GM23338 (cell line): ENCODE data around the gene TMEM53. TPM values are rescaled to one million over a fixed set of nuclear protein-coding genes. Genes with fewer than 3 reads are reported as not detected.

ENCODE experiments used
- ATAC-seq: fragments of 200-7000 bp; cut with Tn5 transposase; 3 replicates; pipeline ENCODE4 v1.9.1; 2020
- DNase-seq: peaks from one replicate; pipeline ENCODE4 v3.0.0-alpha.2; 2015; ENCODE audit warnings: low spot score
- H2AFZ ChIP-seq: fragments of 200-600 bp; sonication (generic); 2 replicates; pipeline ENCODE4 v1.8.0; 2016; ENCODE audit warnings: antibody characterized with exemption, mild to moderate bottlenecking, moderate library complexity
- H3F3A ChIP-seq: fragments of 200-600 bp; sonication (generic); replicated peaks from 2 replicates; pipeline ENCODE4 v1.8.0; 2017; ENCODE audit warnings: antibody characterized with exemption, mixed run types, low read depth
- H3K27ac ChIP-seq: fragments of 200-600 bp; sonication (generic); 2 replicates; pipeline ENCODE4 v1.6.1; 2016; ENCODE audit warnings: low read depth
- H3K27me3 ChIP-seq: fragments of 200-600 bp; sonication (generic); 2 replicates; pipeline ENCODE4 v1.8.0; 2016; ENCODE audit warnings: mild to moderate bottlenecking, mixed run types, moderate library complexity; ENCODE audit not compliant: insufficient read depth
- H3K36me3 ChIP-seq: fragments of 200-600 bp; sonication (generic); 2 replicates; pipeline ENCODE4 v1.8.0; 2016; ENCODE audit warnings: mild to moderate bottlenecking; ENCODE audit not compliant: insufficient read depth
- H3K4me1 ChIP-seq: fragments of 200-600 bp; sonication (generic); 2 replicates; pipeline ENCODE4 v1.8.0; 2016; ENCODE audit warnings: mild to moderate bottlenecking, moderate library complexity; ENCODE audit not compliant: insufficient read depth
- H3K4me2 ChIP-seq: fragments of 200-600 bp; sonication (generic); 2 replicates; pipeline ENCODE4 v1.7.1; 2017; ENCODE audit warnings: mixed run types
- H3K4me3 ChIP-seq: fragments of 200-600 bp; sonication (generic); 2 replicates; pipeline ENCODE4 v1.6.1; 2016; ENCODE audit warnings: mixed run types
- H3K79me2 ChIP-seq: fragments of 200-600 bp; sonication (generic); replicated peaks from 2 replicates; pipeline ENCODE4 v1.8.0; 2017; ENCODE audit warnings: mild to moderate bottlenecking; ENCODE audit not compliant: insufficient read depth
- H3K9me2 ChIP-seq: fragments of 200-600 bp; sonication (generic); 2 replicates; pipeline ENCODE4 v1.8.0; 2017; ENCODE audit not compliant: insufficient read depth
- H4K20me1 ChIP-seq: fragments of 200-600 bp; sonication (generic); replicated peaks from 2 replicates; pipeline ENCODE4 v1.8.0; 2017; ENCODE audit warnings: mild to moderate bottlenecking; ENCODE audit not compliant: insufficient read depth
- H3K27ac Mint-ChIP-seq: 2 replicates; pipeline ENCODE4 v1.8.0; 2020; ENCODE audit warnings: inconsistent platforms, mild to moderate bottlenecking, moderate library complexity, mixed read lengths
- H3K27me3 Mint-ChIP-seq: 3 replicates; pipeline ENCODE4 v1.8.0; 2022; ENCODE audit warnings: low read depth, mild to moderate bottlenecking, moderate library complexity, mixed read lengths, inconsistent platforms; ENCODE audit not compliant: insufficient read depth, poor library complexity
- H3K36me3 Mint-ChIP-seq: 3 replicates; pipeline ENCODE4 v1.8.0; 2021; ENCODE audit warnings: low read depth, mild to moderate bottlenecking, inconsistent platforms, moderate library complexity, mixed read lengths
- H3K4me1 Mint-ChIP-seq: 3 replicates; pipeline ENCODE4 v1.8.0; 2020; ENCODE audit warnings: mild to moderate bottlenecking, inconsistent platforms, mixed read lengths
- H3K4me3 Mint-ChIP-seq: 3 replicates; pipeline ENCODE4 v1.8.0; 2021; ENCODE audit warnings: moderate library complexity, mild to moderate bottlenecking, inconsistent platforms, mixed read lengths
- H3K9me3 Mint-ChIP-seq: 3 replicates; pipeline ENCODE4 v1.8.0; 2020; ENCODE audit warnings: moderate library complexity, mild to moderate bottlenecking, inconsistent platforms, mixed read lengths
- CREB1 ChIP-seq: fragments of 250-450 bp; sonication (Bioruptor Pico); IDR thresholded peaks from 2 replicates; pipeline ENCODE4 v1.5.0; 2020; ENCODE audit warnings: low read depth, mild to moderate bottlenecking, moderate library complexity
- JUNB ChIP-seq: IDR thresholded peaks from one replicate; pipeline ENCODE4 v1.6.1; 2016; ENCODE audit warnings: antibody characterized with exemption; ENCODE audit not compliant: unreplicated experiment
- NANOG ChIP-seq: IDR thresholded peaks from 2 replicates; pipeline ENCODE4 v1.6.1; 2016; ENCODE audit warnings: antibody characterized with exemption, borderline replicate concordance
- polyA plus RNA-seq: library from polyadenylated mRNA; unstranded; fragments of >200 nt; fragmentation: Nextera tagmentation; extraction: Ambion mirVana; gene quantifications from 2 replicates; pipeline ENCODE4 v1.2.1, GENCODE V29; 2016
- total RNA-seq: library from RNA; depleted of rRNA; stranded (reverse); fragments of >200 nt; shearing (Covaris generic); gene quantifications from 2 replicates; pipeline ENCODE4 v1.2.3, GENCODE V29; 2014
- TF ChIP-seq, protein P1 (sequence below), 2 experiments: fragments of 200-600 bp in 1 of 2; sonication (generic) in 1 of 2; conservative IDR thresholded peaks; 2 replicates each; pipeline versions ENCODE4 v1.5.1 to v1.6.1; 2016 to 2017; ENCODE audit warnings: antibody characterized with exemption in 2 of 2, low read depth in 2 of 2, mild to moderate bottlenecking in 2 of 2, moderate library complexity in 1 of 2

TMEM53 gene
- total and polyA plus RNA-seq, 2 experiments from 2014 or later, result 15.4 to 20.8 TPM

DNA sequence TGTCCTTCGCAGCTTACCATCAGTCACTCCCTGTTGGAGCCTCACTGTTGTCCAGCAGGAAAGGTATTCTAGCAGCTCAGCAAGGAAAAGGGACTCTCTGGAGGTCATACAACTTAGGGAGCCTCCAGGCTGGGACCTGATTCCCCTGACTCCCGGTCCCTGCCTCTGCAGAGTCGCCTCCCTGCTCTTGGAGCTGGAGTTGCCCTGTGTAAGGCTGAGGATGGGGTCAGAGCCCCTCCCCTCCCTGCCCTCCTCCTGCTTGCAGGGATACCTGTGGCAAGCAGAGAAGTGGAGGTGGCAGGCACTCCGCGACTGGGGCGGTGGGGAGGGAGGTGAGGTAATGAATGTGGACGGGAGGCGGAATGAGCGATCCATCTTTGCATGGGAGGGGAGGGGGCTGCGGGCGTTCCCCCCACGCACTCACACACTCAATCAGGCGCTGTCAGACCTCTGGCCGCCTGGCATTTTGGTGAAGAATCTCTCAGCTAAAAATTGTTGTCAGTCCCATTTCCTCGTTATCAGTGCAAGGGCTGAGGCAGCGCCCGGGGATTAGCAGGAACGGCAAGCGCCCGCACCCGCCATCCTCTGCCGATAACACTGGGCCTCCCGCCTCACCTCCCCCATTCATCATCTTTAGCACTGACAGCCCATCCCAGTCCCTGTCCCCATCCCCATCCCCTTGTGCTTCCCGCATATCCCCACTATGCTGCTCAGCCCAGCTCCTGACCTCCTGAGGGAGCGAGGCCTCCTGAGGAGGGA, 64.3 kb downstream of the TMEM53 start:
- H3K4me1 ChIP-seq, result peaks cover 16% of the 10 kb centered on the region

DNA sequence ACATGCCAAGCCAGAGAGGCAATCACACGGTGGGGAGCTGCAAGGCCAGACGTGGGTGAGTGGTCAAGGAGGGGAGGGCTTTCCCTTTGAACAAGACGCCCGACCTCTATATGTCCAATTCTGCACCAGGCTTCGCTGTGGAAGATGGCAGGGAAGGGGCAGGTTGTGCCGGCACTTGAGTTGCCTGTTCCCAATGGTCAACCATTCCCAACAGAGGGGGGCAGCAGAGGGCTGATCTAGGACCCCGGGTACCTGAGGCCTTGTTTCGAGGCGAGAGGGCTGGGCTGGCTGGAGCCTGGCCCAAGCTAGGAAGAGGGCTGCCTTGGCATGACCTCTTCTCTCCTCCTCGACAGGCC, 64.9 kb downstream of the TMEM53 start:
- ATAC-seq, result peak; percentile 92
- no peaks in the 10 kb centered on the region; the same call in none of the 2 replicates for H4K20me1 ChIP-seq

More for the DNA sequence above, 64.3 kb downstream of the TMEM53 start:
- no peaks in the 10 kb centered on the region; the same call in none of the 2 replicates for H4K20me1 ChIP-seq
- peaks cover 2% of the 10 kb centered on the region; the same call in 1 of the 2 replicates for H3K9me2 ChIP-seq
- DNase-seq (peak; percentile 27), ATAC-seq (peak; percentile 61)
- no peak overlapping the region for H2AFZ ChIP-seq
- H3K4me3 ChIP-seq, result no peak overlapping the region
- H3K36me3 ChIP-seq, result no peaks in the 10 kb centered on the region
- H3K27ac ChIP-seq, result no peak overlapping the region
- Mint-ChIP-seq H3K36me3 (no peaks in the 10 kb centered on the region; the same call in 2 of the 3 replicates), H3K27me3 (peaks cover 11% of the 10 kb centered on the region), H3K27ac (no peak overlapping the region; the same call in 1 of the 2 replicates), H3K4me1 (peaks cover 23% of the 10 kb centered on the region), H3K4me3 (no peak overlapping the region), H3K9me3 (no peaks in the 10 kb centered on the region)
- TF ChIP-seq NANOG, result no peak
- no peaks in the 10 kb centered on the region for H3F3A ChIP-seq
- no peaks in the 10 kb centered on the region for H3K27me3 ChIP-seq
- no peaks in the 10 kb centered on the region for H3K79me2 ChIP-seq
- H3K4me2 ChIP-seq, result peak overlapping the region; percentile 64

DNA sequence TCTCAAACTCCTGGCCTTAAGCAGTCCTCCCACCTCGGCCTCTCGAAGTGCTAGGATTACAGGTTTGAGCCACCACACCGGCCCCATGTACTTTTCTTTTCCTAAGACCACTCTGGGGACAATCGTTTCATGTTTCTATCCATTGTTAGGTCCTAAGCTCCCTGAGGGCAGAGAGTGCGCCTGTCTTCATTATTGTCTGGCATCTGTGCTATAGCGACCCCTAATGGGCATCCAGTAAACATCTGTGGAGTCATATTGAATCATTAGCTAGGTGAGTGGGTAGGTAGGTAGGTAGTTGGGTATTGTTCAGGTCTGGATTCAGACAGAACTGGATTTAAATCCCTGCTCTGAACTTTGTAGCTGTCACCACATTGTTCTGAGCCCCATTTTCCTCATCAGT, 66.1 kb downstream of the TMEM53 start:
- H3K4me1 ChIP-seq, result peaks cover 16% of the 10 kb centered on the region
- no peak overlapping the region for H3K27ac ChIP-seq

More for the DNA sequence above, 64.9 kb downstream of the TMEM53 start:
- Histone ChIP-seq H3K4me2 (peak overlapping the region; percentile 41; the same call in 1 of the 2 replicates), H3K79me2 (no peaks in the 10 kb centered on the region), H3F3A (no peaks in the 10 kb centered on the region), H3K4me3 (no peak overlapping the region), H3K9me2 (peaks cover 2% of the 10 kb centered on the region; the same call in 1 of the 2 replicates), H3K36me3 (no peaks in the 10 kb centered on the region), H3K27ac (no peak overlapping the region), H3K27me3 (no peaks in the 10 kb centered on the region), H2AFZ (no peak overlapping the region), H3K4me1 (peaks cover 16% of the 10 kb centered on the region)
- DNase-seq, result peak; percentile 91
- Mint-ChIP-seq H3K36me3 (no peaks in the 10 kb centered on the region; the same call in 2 of the 3 replicates), H3K27me3 (peaks cover 13% of the 10 kb centered on the region), H3K27ac (no peak overlapping the region), H3K9me3 (no peaks in the 10 kb centered on the region), H3K4me1 (peaks cover 23% of the 10 kb centered on the region), H3K4me3 (no peak overlapping the region)
- TF ChIP-seq, protein P1, sequence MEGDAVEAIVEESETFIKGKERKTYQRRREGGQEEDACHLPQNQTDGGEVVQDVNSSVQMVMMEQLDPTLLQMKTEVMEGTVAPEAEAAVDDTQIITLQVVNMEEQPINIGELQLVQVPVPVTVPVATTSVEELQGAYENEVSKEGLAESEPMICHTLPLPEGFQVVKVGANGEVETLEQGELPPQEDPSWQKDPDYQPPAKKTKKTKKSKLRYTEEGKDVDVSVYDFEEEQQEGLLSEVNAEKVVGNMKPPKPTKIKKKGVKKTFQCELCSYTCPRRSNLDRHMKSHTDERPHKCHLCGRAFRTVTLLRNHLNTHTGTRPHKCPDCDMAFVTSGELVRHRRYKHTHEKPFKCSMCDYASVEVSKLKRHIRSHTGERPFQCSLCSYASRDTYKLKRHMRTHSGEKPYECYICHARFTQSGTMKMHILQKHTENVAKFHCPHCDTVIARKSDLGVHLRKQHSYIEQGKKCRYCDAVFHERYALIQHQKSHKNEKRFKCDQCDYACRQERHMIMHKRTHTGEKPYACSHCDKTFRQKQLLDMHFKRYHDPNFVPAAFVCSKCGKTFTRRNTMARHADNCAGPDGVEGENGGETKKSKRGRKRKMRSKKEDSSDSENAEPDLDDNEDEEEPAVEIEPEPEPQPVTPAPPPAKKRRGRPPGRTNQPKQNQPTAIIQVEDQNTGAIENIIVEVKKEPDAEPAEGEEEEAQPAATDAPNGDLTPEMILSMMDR (conservative IDR thresholded peaks at IDR 0.05; ENCODE audit: low read depth in 2 of 2), result peak; percentile 65 to 89
- TF ChIP-seq JUNB, result no peak

More for the DNA sequence above, 66.1 kb downstream of the TMEM53 start:
- H2AFZ ChIP-seq, result no peak overlapping the region
- H3K9me2 ChIP-seq, result peaks cover 2% of the 10 kb centered on the region; the same call in 1 of the 2 replicates
- H3K27me3 Mint-ChIP-seq, result peaks cover 15% of the 10 kb centered on the region
- no peak overlapping the region for H3K4me3 Mint-ChIP-seq
- DNase-seq (peak; percentile 74), ATAC-seq (peak; percentile 7; the same call in 1 of the 3 replicates)
- no peaks in the 10 kb centered on the region for H3K9me3 Mint-ChIP-seq
- TF ChIP-seq, protein P1 (conservative IDR thresholded peaks at IDR 0.05; ENCODE audit: low read depth in 2 of 2), result peak; percentile 76 to 81
- TF ChIP-seq CREB1 (CRISPR knock-in tag), result no peak
- peaks cover 23% of the 10 kb centered on the region for H3K4me1 Mint-ChIP-seq
- H3K27me3 ChIP-seq, result no peaks in the 10 kb centered on the region
- H3K27ac Mint-ChIP-seq, result no peak overlapping the region
- H3K36me3 ChIP-seq, result no peaks in the 10 kb centered on the region
- H4K20me1 ChIP-seq, result no peaks in the 10 kb centered on the region; the same call in none of the 2 replicates
- H3K79me2 ChIP-seq, result no peaks in the 10 kb centered on the region
- H3F3A ChIP-seq, result no peaks in the 10 kb centered on the region
- H3K4me2 ChIP-seq, result no peak overlapping the region
- no peak overlapping the region for H3K4me3 ChIP-seq
- H3K36me3 Mint-ChIP-seq, result no peaks in the 10 kb centered on the region; the same call in 2 of the 3 replicates
